ENCODE measurements around the gene CCDC201.
"Not testable (repeated sequence)": the region's sequence is repeated elsewhere in the genome, so short reads cannot be mapped to it uniquely, and the experiment has no call there.

Gene CCDC201

DNA sequence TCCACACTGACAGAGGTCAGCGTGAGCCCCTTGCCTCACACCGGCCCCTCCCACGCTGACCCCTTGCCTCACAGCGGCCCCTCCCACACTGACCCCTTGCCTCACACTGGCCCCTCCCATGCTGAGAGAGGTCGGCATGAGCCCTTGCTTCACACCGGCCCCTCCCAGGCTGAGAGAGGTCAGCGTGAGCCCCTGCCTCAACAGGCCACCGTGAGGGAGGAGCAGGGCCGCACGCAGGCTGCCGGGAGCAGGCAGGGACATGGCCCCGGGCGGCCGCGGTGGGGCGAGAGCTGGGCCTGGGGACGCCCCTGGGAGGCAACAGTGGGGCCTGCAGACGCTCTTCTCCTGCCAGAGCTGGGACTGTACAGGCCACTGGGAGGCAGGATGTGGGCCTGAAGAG lies 59.1 kb downstream of the CCDC201 start:
- not testable (repeated sequence) for DNase-seq

DNA sequence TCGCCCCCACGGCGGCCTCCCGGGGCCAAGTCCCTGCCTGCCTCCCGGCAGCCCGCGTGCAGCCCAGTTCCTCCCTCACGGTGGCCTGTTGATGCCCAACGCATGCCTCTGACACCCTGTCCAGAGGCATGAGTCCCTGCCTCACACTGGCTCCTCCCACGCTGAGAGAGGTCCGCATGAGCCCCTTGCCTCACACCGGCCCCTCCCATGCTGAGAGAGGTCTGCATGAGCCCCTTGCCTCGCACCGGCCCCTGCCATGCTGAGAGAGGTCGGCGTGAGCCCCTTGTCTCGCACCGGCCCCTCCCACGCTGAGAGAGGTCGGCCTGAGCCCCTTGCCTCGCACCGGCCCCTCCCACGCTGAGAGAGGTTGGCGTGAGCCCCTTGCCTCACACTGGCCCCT lies 59.9 kb downstream of the CCDC201 start:
- no peak for DNase-seq

DNA sequence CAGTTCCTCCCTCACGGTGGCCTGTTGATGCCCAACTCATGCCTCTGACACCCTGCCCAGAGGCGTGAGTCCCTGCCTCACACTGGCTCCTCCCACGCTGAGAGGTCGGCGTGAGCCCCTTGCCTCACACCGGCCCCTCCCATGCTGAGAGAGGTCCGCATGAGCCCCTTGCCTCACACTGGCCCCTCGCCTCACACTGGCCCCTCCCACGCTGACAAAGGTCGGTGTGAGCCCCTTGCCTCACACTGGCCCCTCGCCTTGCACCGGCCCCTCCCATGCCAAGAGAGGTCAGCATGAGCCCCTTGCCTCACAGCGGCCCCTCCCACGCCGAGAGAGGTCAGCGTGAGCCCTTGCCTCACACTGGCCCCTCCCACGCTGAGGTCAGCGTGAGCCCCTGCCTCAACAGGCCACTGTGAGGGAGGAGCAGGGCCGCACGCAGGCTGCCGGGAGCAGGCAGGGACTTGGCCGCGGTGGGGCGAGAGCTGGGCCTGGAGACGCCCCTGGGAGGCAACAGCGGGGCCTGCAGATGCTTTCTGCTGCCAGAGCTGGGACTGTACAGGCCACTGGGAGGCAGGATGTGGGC lies 61.1 kb downstream of the CCDC201 start:
- not testable (repeated sequence) for DNase-seq

DNA sequence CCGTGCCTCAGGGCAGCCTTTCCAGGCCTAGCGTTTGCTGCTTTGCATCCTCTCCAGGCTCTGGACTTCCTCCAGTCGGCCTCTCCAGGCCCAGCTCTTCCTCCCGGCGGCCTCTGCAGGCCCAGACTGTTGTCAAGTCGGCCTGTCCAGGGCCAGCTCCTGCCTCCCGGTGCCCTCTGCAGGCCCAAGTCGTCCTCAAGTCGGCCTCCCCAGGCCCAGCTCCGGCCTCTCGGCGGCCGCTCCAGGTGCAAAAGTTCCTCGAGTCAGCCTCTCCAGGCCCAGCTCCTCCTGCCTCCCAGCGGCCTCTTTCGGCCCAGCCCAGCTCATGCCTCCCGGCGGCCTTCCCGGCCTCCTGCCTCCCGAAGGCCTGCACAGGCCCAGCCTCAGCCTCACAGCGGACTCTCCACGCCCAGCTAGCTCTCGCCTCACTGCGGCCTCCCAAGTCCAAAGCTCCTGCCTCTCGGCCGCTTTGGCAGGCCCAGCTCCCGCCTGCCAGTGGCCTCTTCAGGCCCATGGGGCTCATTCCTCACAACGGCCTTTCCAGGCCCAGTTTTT lies 62.4 kb downstream of the CCDC201 start:
- not testable (repeated sequence) for DNase-seq
